H1 (cell line): ENCODE results near the gene OSBPL6. TPM values are rescaled to one million over a fixed set of nuclear protein-coding genes. Genes with fewer than 3 reads are reported as not detected.

Experiments used
- CTCF ChIA-PET: fragments of 300-600 bp; sonication (Branson Sonifier 250); formaldehyde crosslinking; loops from one replicate; lab custom pipeline; 2021; ENCODE audit not compliant: partially characterized antibody; lab: Charles Lee
- POLR2A ChIA-PET: fragments of 300-600 bp; sonication (Branson Sonifier 250); formaldehyde crosslinking; loops from one replicate; lab custom pipeline; 2021; ENCODE audit warnings: inconsistent platforms; ENCODE audit not compliant: partially characterized antibody; lab: Charles Lee
- DNase-seq, 2 experiments: peaks; one replicate each; pipeline versions ENCODE4 v3.0.0 to v3.0.0-alpha.2; 2010 to 2022; ENCODE audit warnings: low spot score in 2 of 2, low read depth in 1 of 2, mixed read lengths in 1 of 2
- FAIRE-seq: peaks from 2 replicates; lab custom pipeline; 2011; peaks lifted over from hg19 to GRCh38; lab: Jason Lieb, UNC
- H2AFZ ChIP-seq: 2 replicates; pipeline ENCODE4 v1.8.1; 2012; ENCODE audit warnings: low read length, inconsistent platforms
- H2AK5ac ChIP-seq: 2 replicates; pipeline ENCODE4 v1.6.1; 2013; ENCODE audit warnings: low read depth, low read length
- H2BK120ac ChIP-seq: replicated peaks from 2 replicates; pipeline ENCODE3; 2013; ENCODE audit warnings: low read depth, low read length, inconsistent platforms
- H2BK12ac ChIP-seq: 2 replicates; pipeline ENCODE4 v1.6.1; 2013; ENCODE audit warnings: low read depth, low read length
- H2BK15ac ChIP-seq: 2 replicates; pipeline ENCODE4 v1.6.1; 2013; ENCODE audit warnings: low read length
- H2BK20ac ChIP-seq: 2 replicates; pipeline ENCODE4 v1.6.1; 2013; ENCODE audit warnings: low read length
- H2BK5ac ChIP-seq: 2 replicates; pipeline ENCODE4 v1.6.1; 2013; ENCODE audit warnings: low read depth, low read length
- H3K14ac ChIP-seq: 2 replicates; pipeline ENCODE4 v1.6.1; 2013; ENCODE audit warnings: inconsistent platforms; ENCODE audit not compliant: insufficient read length
- H3K18ac ChIP-seq: 2 replicates; pipeline ENCODE4 v1.6.1; 2013; ENCODE audit warnings: low read length; ENCODE audit errors: extremely low read depth
- H3K23ac ChIP-seq: 2 replicates; pipeline ENCODE4 v1.6.1; 2013; ENCODE audit warnings: inconsistent platforms; ENCODE audit not compliant: insufficient read length
- H3K23me2 ChIP-seq: 2 replicates; pipeline ENCODE4 v1.6.1; 2013; ENCODE audit warnings: low read depth, low read length
- H3K27ac ChIP-seq: 2 replicates; pipeline ENCODE4 v1.6.1; 2011; ENCODE audit warnings: low read depth, low read length, inconsistent platforms
- H3K27me3 ChIP-seq, 4 experiments: replicated peaks in 1 of 4; 1 replicate in 1 of 4; 2 replicates in 3 of 4; pipeline versions ENCODE4 v1.6.1 to v1.8.1; 2011 to 2013; ENCODE audit warnings: low read length in 3 of 4, mild to moderate bottlenecking in 3 of 4, inconsistent platforms in 2 of 4, mixed read lengths in 2 of 4, moderate library complexity in 1 of 4; ENCODE audit not compliant: control insufficient read depth in 3 of 4, insufficient read depth in 3 of 4; ENCODE audit errors: extremely low read depth in 1 of 4
- H3K36me3 ChIP-seq, 4 experiments: 2 replicates each; pipeline versions ENCODE4 v1.6.1 to v1.8.1; 2011 to 2013; ENCODE audit warnings: mild to moderate bottlenecking in 4 of 4, low read length in 3 of 4, moderate library complexity in 2 of 4, control low read depth in 1 of 4, inconsistent platforms in 1 of 4; ENCODE audit not compliant: insufficient read depth in 4 of 4, control insufficient read depth in 2 of 4
- H3K4ac ChIP-seq: replicated peaks from 2 replicates; pipeline ENCODE3; 2013; ENCODE audit warnings: low read length, low read depth, mixed read lengths, inconsistent platforms; ENCODE audit not compliant: insufficient read length
- H3K4me1 ChIP-seq, 4 experiments: replicated peaks in 1 of 4; 1 replicate in 1 of 4; 2 replicates in 3 of 4; pipeline versions ENCODE4 v1.6.1 to v1.8.1; 2011 to 2013; ENCODE audit warnings: low read length in 3 of 4, inconsistent platforms in 2 of 4, mixed read lengths in 1 of 4; ENCODE audit not compliant: insufficient read depth in 4 of 4, control insufficient read depth in 3 of 4
- H3K4me2 ChIP-seq, 2 experiments: 2 replicates each; pipeline versions ENCODE4 v1.6.1 to v1.8.1; 2011 to 2013; ENCODE audit warnings: low read depth in 2 of 2, low read length in 2 of 2, control low read depth in 1 of 2, inconsistent platforms in 1 of 2, mild to moderate bottlenecking in 1 of 2; ENCODE audit not compliant: insufficient read depth in 1 of 2
- H3K4me3 ChIP-seq, 4 experiments: fragments of 200-600, 300-600 bp in 1 of 4; sonication (generic), shearing (Covaris generic), sonication (Bioruptor Twin) in 1 of 4; 2 replicates each; pipeline versions ENCODE4 v1.5.1 to v1.8.1; 2011 to 2016; ENCODE audit warnings: low read length in 4 of 4, low read depth in 3 of 4, control low read depth in 2 of 4, inconsistent platforms in 2 of 4, mild to moderate bottlenecking in 2 of 4, mixed read lengths in 1 of 4, moderate library complexity in 1 of 4; ENCODE audit not compliant: insufficient read depth in 2 of 4; ENCODE audit errors: extremely low read depth in 1 of 4
- H3K56ac ChIP-seq: replicated peaks from 2 replicates; pipeline ENCODE3; 2013; ENCODE audit warnings: low read depth, mild to moderate bottlenecking, mixed read lengths, low read length, inconsistent platforms; ENCODE audit not compliant: insufficient read length
- H3K79me1 ChIP-seq: 2 replicates; pipeline ENCODE4 v1.6.1; 2013; ENCODE audit warnings: low read depth, low read length, control low read depth
- H3K79me2 ChIP-seq, 2 experiments: 2 replicates each; pipeline versions ENCODE4 v1.6.1 to v1.8.1; 2012 to 2013; ENCODE audit warnings: low read length in 2 of 2, mild to moderate bottlenecking in 2 of 2, inconsistent platforms in 1 of 2; ENCODE audit not compliant: insufficient read depth in 2 of 2, control insufficient read depth in 1 of 2
- H3K9ac ChIP-seq, 4 experiments: replicated peaks in 1 of 4; 1 replicate in 1 of 4; 2 replicates in 3 of 4; pipeline versions ENCODE4 v1.6.1 to v1.8.1; 2011 to 2013; ENCODE audit warnings: low read depth in 3 of 4, low read length in 3 of 4, control low read depth in 2 of 4, mild to moderate bottlenecking in 2 of 4, moderate library complexity in 2 of 4, inconsistent platforms in 1 of 4; ENCODE audit errors: extremely low read depth in 1 of 4
- H3K9me3 ChIP-seq, 2 experiments: 2 replicates each; pipeline versions ENCODE4 v1.6.1 to v1.8.1; 2012 to 2013; ENCODE audit warnings: mild to moderate bottlenecking in 2 of 2, moderate library complexity in 2 of 2, control low read depth in 1 of 2, inconsistent platforms in 1 of 2, low read depth in 1 of 2, low read length in 1 of 2, mixed read lengths in 1 of 2; ENCODE audit not compliant: insufficient read depth in 2 of 2
- H4K20me1 ChIP-seq, 2 experiments: replicated peaks in 1 of 2; 2 replicates each; pipeline versions ENCODE3 to v1.8.1; 2011 to 2013; ENCODE audit warnings: inconsistent platforms in 2 of 2, low read length in 2 of 2, mild to moderate bottlenecking in 1 of 2; ENCODE audit not compliant: insufficient read depth in 2 of 2, control insufficient read depth in 1 of 2
- H4K5ac ChIP-seq: 2 replicates; pipeline ENCODE4 v1.6.1; 2013; ENCODE audit warnings: low read length, low read depth, mixed read lengths, inconsistent platforms; ENCODE audit not compliant: insufficient read length
- H4K8ac ChIP-seq: 2 replicates; pipeline ENCODE4 v1.8.0; 2013; ENCODE audit warnings: mild to moderate bottlenecking, moderate library complexity, low read length, inconsistent platforms; ENCODE audit not compliant: insufficient read depth; ENCODE audit errors: extremely low read depth
- H4K91ac ChIP-seq: replicated peaks from 2 replicates; pipeline ENCODE3; 2013; ENCODE audit warnings: low read length, mixed read lengths, inconsistent platforms; ENCODE audit not compliant: insufficient read length
- TEAD4 ChIP-seq: IDR thresholded peaks from 2 replicates; pipeline ENCODE4 v1.6.1; 2012; ENCODE audit warnings: low read depth, low read length, inconsistent platforms, mixed read lengths
- WGBS, 2 experiments: shearing (Covaris generic) in 1 of 2; methylation state at CpG; one replicate each; pipeline versions ENCODE4 v1.1.6 to v1.1.7; 2013 to 2015; ENCODE audit warnings: low lambda C conversion rate in 2 of 2, mixed read lengths in 2 of 2, inconsistent platforms in 1 of 2, low coverage in 1 of 2, missing lambda C conversion rate in 1 of 2; ENCODE audit not compliant: insufficient replicate concordance in 2 of 2, insufficient coverage in 1 of 2, insufficient read length in 1 of 2; ENCODE audit errors: extremely low coverage in 1 of 2, missing lambda C conversion rate in 1 of 2; 5-methylcytosine and 5-hydroxymethylcytosine counted together
- polyA plus RNA-seq, 7 experiments: library from polyadenylated mRNA; depleted of rRNA in 3 of 7; stranded (reverse) in 5 of 7; unstranded in 2 of 7; fragments of >200 nt in 5 of 7; fragments of 200-250 nt in 2 of 7; gene quantifications; 1 replicate in 5 of 7; 2 replicates in 1 of 7; 4 replicates in 1 of 7; pipeline versions ENCODE4 v1.2.1 to v1.2.3, GENCODE V29; 2011 to 2013; ENCODE audit warnings: missing spikeins in 2 of 7, mixed read lengths in 2 of 7
- total RNA-seq: library from RNA; stranded (reverse); fragmentation: NEBNext Ultra II Directional; extraction: Animal tissue kit (Norgen Biotek cat#: 25700); gene quantifications from 2 replicates; pipeline ENCODE4 v1.2.1, GENCODE V29; 2021

Gene OSBPL6
- total and polyA plus RNA-seq, 2 of the 8 experiments (the other 6 are each of a cell fraction or from before 2014, with no cell fraction given): 1.7 to 5.6 TPM

- no peak overlapping the region for H2AFZ ChIP-seq
- H3K79me2 ChIP-seq: no peaks in the 10 kb centered on the region
- H3K4me1 ChIP-seq: peaks cover 0 to 19% (median 13%) of the 10 kb centered on the region in 4 experiments; a peak in 6 of 7 replicates
- H3K27me3 ChIP-seq: peaks cover 25 to 62% (median 54%) of the 10 kb centered on the region in 4 experiments
- H3K18ac ChIP-seq: no peak overlapping the region
- no peak overlapping the region for H3K4me2 ChIP-seq
- DNase-seq (no peak), FAIRE-seq (no peak)
- no peaks in the 10 kb centered on the region for H3K79me1 ChIP-seq
- H3K14ac ChIP-seq: no peak overlapping the region
- H2BK20ac ChIP-seq: no peak overlapping the region
- H4K8ac ChIP-seq: no peak overlapping the region
- no peaks in the 10 kb centered on the region for H3K23me2 ChIP-seq
- no peak overlapping the region for H4K5ac ChIP-seq
- peaks cover 7 to 18% of the 10 kb centered on the region in 2 experiments for H4K20me1 ChIP-seq
- H3K27ac ChIP-seq: no peak overlapping the region
- H4K91ac ChIP-seq: no peak overlapping the region
- WGBS, 2 experiments: 92% methylated on average over 1 of the region's 1 CpG; no CpG with 5 or more reads in 1 of the 2 experiments
- H2BK5ac ChIP-seq: no peak overlapping the region
- H3K4me3 ChIP-seq: no peak overlapping the region
- H3K36me3 ChIP-seq: no peaks in the 10 kb centered on the region; a peak in 1 of 8 replicates
- no peak overlapping the region for H3K23ac ChIP-seq
- no peak overlapping the region for H2BK15ac ChIP-seq
- no peak overlapping the region for H3K56ac ChIP-seq
- no peak for TF ChIP-seq TEAD4
- CTCF ChIA-PET: interaction anchor here (1.6 kb wide), 1 partner anchor 85 kb away, joined by 5 read pairs; no protein-coding TSS in a partner anchor
- H2BK12ac ChIP-seq: no peak overlapping the region
- no peak overlapping the region for H2BK120ac ChIP-seq
- POLR2A ChIA-PET: no interaction called here
- H3K9me3 ChIP-seq: peaks cover 0 to 4% of the 10 kb centered on the region in 2 experiments; a peak in 1 of 4 replicates
- H2AK5ac ChIP-seq: no peak overlapping the region
- no peak overlapping the region for H3K4ac ChIP-seq
- no peak overlapping the region for H3K9ac ChIP-seq
These were observed 19.7 kb downstream of the OSBPL6 start for GRCh38 chr2:178213991-178214390.
